Measurements from ENCODE around the gene MSRB1. TPM values are rescaled to one million over a fixed set of nuclear protein-coding genes. Genes with fewer than 3 reads are reported as not detected.

MSRB1 gene
- total RNA-seq, 1 donor from 2014 or later = 11.7 TPM

DNA sequence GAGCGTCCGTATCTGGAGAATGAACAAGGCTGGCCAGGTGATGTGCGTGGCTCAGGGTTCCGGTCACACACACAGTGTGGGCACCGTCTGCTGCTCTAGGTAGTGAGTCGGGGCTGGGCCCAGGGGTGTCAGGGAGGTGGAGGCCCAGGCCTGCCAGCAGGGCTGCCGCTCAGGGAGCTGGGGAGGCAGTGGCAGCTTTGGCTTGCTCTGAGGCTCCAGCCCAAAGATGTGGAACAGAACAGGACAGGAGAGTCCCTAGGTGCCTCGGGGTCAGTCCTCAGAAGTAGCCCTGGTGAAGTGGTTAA lies 33.2 kb upstream of the MSRB1 start:
- Histone ChIP-seq H3K27me3 (ENCODE audit: control insufficient read depth, insufficient read depth, low read length) (peaks cover 31% of the 10 kb centered on the region), H3K4me3 (ENCODE audit: low read depth, low read length) (no peak overlapping the region), H3K36me3 (ENCODE audit: control insufficient read depth, insufficient read depth, low read length) (peaks cover 6% of the 10 kb centered on the region)
- TF ChIP-seq, protein P1, sequence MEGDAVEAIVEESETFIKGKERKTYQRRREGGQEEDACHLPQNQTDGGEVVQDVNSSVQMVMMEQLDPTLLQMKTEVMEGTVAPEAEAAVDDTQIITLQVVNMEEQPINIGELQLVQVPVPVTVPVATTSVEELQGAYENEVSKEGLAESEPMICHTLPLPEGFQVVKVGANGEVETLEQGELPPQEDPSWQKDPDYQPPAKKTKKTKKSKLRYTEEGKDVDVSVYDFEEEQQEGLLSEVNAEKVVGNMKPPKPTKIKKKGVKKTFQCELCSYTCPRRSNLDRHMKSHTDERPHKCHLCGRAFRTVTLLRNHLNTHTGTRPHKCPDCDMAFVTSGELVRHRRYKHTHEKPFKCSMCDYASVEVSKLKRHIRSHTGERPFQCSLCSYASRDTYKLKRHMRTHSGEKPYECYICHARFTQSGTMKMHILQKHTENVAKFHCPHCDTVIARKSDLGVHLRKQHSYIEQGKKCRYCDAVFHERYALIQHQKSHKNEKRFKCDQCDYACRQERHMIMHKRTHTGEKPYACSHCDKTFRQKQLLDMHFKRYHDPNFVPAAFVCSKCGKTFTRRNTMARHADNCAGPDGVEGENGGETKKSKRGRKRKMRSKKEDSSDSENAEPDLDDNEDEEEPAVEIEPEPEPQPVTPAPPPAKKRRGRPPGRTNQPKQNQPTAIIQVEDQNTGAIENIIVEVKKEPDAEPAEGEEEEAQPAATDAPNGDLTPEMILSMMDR (IDR thresholded peaks at IDR 0.05; ENCODE audit: insufficient read depth, low read length, poor library complexity, severe bottlenecking) = no peak
- no peak for DNase-seq (ENCODE audit: low read depth)

DNA sequence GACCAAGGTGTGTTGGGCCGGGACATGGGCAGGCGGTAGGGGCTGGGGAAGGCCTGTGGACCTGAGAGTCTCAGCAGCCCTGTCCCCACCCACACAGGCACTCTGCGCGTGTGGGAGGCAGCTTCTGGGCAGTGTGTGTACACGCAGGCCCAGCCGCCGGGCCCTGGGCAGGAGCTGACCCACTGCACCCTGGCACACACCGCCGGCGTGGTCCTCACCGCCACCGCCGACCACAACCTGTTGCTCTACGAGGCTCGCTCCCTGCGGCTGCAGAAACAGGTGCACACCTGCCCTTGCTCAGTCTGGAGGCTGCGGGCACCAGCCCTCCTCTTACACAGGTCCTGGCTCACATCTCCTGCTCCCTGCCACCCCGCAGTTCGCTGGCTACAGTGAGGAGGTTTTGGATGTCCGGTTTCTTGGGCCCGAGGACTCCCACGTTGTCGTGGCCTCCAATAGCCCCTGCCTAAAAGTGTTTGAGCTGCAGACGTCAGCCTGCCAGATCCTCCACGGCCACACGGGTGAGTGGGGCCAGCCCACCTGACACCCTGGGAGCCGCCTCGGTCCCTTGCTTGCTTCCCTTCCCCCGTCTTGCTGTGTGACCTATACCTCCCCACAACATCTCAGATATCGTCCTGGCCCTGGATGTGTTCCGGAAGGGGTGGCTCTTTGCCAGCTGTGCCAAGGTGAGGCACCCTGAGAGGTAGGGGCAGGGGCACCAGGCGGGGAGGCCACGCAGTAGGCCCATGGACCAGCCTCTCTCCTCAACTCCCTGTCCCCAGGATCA lies 32.6 kb upstream of the MSRB1 start:
- no peak for DNase-seq (ENCODE audit: low read depth)
- Histone ChIP-seq H3K4me3 (ENCODE audit: low read depth, low read length) (no peak overlapping the region), H3K27me3 (ENCODE audit: control insufficient read depth, insufficient read depth, low read length) (peaks cover 25% of the 10 kb centered on the region), H3K36me3 (ENCODE audit: control insufficient read depth, insufficient read depth, low read length) (peaks cover 6% of the 10 kb centered on the region)
- TF ChIP-seq, protein P1 (IDR thresholded peaks at IDR 0.05; ENCODE audit: insufficient read depth, low read length, poor library complexity, severe bottlenecking) = no peak

DNA sequence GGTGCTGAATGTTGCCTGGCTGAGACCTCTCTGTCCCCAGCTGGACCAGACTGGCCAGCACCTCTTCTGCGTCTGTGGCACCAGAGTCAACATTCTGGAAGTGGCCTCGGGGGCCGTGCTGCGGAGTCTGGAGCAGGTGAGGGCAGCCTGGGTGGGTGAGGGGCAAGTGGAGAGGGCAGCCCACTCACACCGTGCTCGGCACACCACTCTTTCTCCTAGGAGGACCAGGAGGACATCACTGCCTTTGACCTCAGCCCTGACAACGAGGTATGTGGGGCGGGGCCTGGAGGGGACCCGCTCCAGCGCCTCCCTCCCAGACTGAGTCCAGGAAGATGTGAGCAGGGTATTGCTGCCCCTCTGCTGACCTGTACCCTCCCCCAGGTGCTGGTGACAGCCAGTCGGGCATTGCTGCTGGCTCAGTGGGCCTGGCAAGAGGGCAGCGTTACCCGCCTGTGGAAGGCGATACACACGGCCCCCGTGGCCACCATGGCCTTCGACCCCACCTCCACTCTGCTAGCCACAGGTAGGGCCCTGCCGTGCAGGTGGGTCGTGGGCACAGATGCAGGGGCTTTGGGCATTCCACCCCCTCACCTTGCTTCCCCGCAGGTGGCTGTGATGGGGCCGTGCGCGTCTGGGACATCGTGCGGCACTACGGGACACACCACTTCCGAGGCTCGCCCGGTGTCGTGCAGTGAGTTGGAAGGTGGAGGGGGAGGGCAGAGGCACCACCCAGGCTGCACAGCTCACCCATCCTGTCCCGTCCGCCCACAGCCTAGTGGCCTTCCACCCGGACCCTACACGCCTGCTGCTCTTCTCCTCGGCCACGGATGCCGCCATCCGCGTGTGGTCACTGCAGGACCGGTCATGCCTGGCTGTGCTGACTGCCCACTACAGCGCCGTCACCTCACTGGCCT lies 31.4 kb upstream of the MSRB1 start:
- no peak for DNase-seq (ENCODE audit: low read depth)
- Histone ChIP-seq H3K36me3 (ENCODE audit: control insufficient read depth, insufficient read depth, low read length) (peaks cover 6% of the 10 kb centered on the region), H3K27me3 (ENCODE audit: control insufficient read depth, insufficient read depth, low read length) (peaks cover 13% of the 10 kb centered on the region), H3K4me3 (ENCODE audit: low read depth, low read length) (no peak overlapping the region)
- TF ChIP-seq, protein P1 (IDR thresholded peaks at IDR 0.05; ENCODE audit: insufficient read depth, low read length, poor library complexity, severe bottlenecking) = no peak

DNA sequence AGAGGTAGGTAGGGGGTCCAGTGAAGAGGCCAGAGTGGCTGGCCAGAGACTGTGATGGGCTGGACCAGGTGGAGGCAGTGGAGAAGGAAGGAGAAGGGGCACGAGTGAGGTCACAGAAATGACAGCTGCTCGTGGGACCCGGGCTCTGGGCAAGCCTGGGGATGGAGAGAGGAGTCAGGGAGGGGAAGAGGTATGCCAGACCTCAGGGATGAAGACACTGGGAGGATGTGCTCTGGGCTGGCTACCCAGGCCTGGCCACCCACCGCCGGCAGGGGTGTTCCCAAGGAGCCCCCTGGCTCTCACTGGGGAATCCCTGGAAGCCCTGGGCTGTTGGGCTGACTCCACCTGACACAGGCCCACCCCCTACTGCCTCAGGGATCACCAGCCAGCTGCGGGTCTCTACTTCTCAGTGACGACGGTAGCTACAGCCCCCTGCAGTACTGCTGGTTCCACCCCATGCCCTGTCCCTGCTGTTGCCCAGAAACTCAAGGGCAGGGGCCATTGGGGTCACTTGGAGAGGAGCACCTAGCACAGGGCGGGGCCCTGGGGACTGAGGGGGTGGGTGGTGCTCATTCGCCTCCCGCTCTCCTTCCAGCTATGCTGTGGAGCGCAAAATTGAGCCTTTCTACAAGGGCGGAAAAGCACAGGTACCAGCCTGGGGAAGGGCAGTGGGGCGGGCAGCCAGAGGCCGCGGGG lies 30.6 kb upstream of the MSRB1 start:
- Histone ChIP-seq H3K27me3 (ENCODE audit: control insufficient read depth, insufficient read depth, low read length) (peaks cover 5% of the 10 kb centered on the region), H3K36me3 (ENCODE audit: control insufficient read depth, insufficient read depth, low read length) (peaks cover 5% of the 10 kb centered on the region), H3K4me3 (ENCODE audit: low read depth, low read length) (no peak overlapping the region)
- DNase-seq (ENCODE audit: low read depth) = no peak
- TF ChIP-seq, protein P1 (IDR thresholded peaks at IDR 0.05; ENCODE audit: insufficient read depth, low read length, poor library complexity, severe bottlenecking) = no peak

DNA sequence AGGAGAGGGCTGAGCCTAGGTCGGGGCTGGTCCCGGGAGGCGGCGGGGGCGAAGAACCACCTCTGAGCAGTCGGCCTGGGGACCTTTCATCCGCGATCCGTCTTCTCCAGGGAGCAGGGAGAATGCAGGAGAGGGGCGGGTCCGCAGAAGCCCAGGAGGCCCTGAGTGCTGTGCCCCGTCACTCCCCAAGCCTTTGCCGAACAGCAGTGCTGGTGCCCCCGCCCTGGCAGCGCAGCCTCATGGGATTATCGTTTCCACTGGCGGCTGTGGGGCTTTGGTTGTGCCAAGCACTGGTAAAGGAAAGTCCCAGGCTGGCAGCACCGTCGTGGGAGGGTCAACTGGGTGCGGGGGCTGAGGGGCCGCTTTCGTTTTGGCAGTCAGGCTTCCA lies 29.5 kb upstream of the MSRB1 start:
- no peak for DNase-seq (ENCODE audit: low read depth)
- peaks cover 5% of the 10 kb centered on the region for H3K36me3 ChIP-seq (ENCODE audit: control insufficient read depth, insufficient read depth, low read length)
- H3K4me3 ChIP-seq (ENCODE audit: low read depth, low read length) = peak overlapping the region; percentile 91
- TF ChIP-seq, protein P1 (IDR thresholded peaks at IDR 0.05; ENCODE audit: insufficient read depth, low read length, poor library complexity, severe bottlenecking) = no peak
- no peaks in the 10 kb centered on the region for H3K27me3 ChIP-seq (ENCODE audit: control insufficient read depth, insufficient read depth, low read length)
